ENCODE results near the gene GRM5.
"Not testable (repeated sequence)": the region's sequence is repeated elsewhere in the genome, so short reads cannot be mapped to it uniquely, and the experiment has no call there.

DNA sequence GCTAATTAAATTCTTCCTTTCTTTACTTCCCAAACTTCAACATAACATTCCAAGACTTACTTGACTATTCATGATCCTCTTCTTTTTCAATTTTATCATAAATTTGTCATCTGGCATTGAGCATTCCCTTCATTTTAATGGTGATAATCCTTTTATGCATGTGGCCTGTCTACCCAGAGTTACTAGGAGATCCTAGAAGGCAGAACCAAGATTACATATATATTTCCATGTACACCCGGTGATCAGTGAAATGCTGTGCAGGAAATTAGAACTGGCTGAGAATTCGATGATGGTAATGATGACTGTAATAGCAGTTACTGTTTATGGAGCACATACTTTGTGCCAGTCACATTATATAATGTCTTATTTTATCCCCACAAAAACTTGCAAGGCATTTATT, 104.2 kb downstream of the GRM5 start:
- not testable (repeated sequence) for TF ChIP-seq EZH2 (IDR thresholded peaks at IDR 0.05; ENCODE audit: low read length, missing control alignments)
- TF ChIP-seq, protein P1, sequence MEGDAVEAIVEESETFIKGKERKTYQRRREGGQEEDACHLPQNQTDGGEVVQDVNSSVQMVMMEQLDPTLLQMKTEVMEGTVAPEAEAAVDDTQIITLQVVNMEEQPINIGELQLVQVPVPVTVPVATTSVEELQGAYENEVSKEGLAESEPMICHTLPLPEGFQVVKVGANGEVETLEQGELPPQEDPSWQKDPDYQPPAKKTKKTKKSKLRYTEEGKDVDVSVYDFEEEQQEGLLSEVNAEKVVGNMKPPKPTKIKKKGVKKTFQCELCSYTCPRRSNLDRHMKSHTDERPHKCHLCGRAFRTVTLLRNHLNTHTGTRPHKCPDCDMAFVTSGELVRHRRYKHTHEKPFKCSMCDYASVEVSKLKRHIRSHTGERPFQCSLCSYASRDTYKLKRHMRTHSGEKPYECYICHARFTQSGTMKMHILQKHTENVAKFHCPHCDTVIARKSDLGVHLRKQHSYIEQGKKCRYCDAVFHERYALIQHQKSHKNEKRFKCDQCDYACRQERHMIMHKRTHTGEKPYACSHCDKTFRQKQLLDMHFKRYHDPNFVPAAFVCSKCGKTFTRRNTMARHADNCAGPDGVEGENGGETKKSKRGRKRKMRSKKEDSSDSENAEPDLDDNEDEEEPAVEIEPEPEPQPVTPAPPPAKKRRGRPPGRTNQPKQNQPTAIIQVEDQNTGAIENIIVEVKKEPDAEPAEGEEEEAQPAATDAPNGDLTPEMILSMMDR (conservative IDR thresholded peaks at IDR 0.05 in 1 of 2, IDR thresholded peaks at IDR 0.05 in 1 of 2; ENCODE audit: low read depth in 1 of 2, low read length in 2 of 2): not testable (repeated sequence)
